B cell (primary cell): ENCODE data around the gene TPCN2. TPM values are rescaled to one million over a fixed set of nuclear protein-coding genes. Genes with fewer than 3 reads are reported as not detected.

Experiments
- ATAC-seq: fragments of 200-7000 bp; cut with Tn5 transposase; one replicate; pipeline ENCODE4 v1.10.0; 2021; ENCODE audit warnings: low read depth, mild to moderate bottlenecking, moderate number of reproducible peaks, moderate library complexity
- CTCF ChIA-PET: fragments of 350-600 bp; sonication (Branson Sonifier 250); formaldehyde crosslinking; loops from one replicate; lab custom pipeline; 2021; ENCODE audit warnings: antibody characterized with exemption, inconsistent platforms; lab: Charles Lee
- POLR2A ChIA-PET: fragments of 350-600 bp; sonication (Branson Sonifier 250); formaldehyde crosslinking; loops from one replicate; lab custom pipeline; 2021; ENCODE audit warnings: antibody characterized with exemption; lab: Charles Lee
- DNase-seq: peaks from one replicate; pipeline ENCODE4 v3.0.0; 2013
- H2AFZ ChIP-seq: 2 replicates; pipeline ENCODE4 v1.6.1; 2012; ENCODE audit warnings: mild to moderate bottlenecking, low read depth, low read length; ENCODE audit not compliant: insufficient read depth, poor library complexity, severe bottlenecking
- H3K27ac ChIP-seq, 2 donors: 1 replicate in 1 of 2; 2 replicates in 1 of 2; pipeline ENCODE4 v1.5.1; 2012 to 2013; ENCODE audit warnings: low read length in 2 of 2, mild to moderate bottlenecking in 2 of 2, moderate library complexity in 1 of 2
- H3K27me3 ChIP-seq, 4 experiments: fragments of 200-600 bp in 1 of 4; sonication (generic) in 1 of 4; replicated peaks in 1 of 4; 1 replicate in 2 of 4; 2 replicates in 2 of 4; pipeline versions ENCODE4 v1.6.1 to v1.7.0; 2013 to 2016; ENCODE audit warnings: low read length in 3 of 4, mild to moderate bottlenecking in 2 of 4, mixed read lengths in 1 of 4, moderate library complexity in 1 of 4; ENCODE audit not compliant: insufficient read depth in 4 of 4, control insufficient read depth in 3 of 4; ENCODE audit errors: control extremely low read depth in 1 of 4
- H3K36me3 ChIP-seq, 2 experiments: replicated peaks in 1 of 2; 1 replicate in 1 of 2; 2 replicates in 1 of 2; pipeline versions ENCODE4 v1.6.1 to v1.7.1; 2013; ENCODE audit warnings: low read length in 1 of 2; ENCODE audit not compliant: insufficient read depth in 2 of 2, control insufficient read depth in 1 of 2; ENCODE audit errors: control extremely low read depth in 1 of 2, extremely low read depth in 1 of 2
- H3K4me1 ChIP-seq, 2 donors: fragments of 200-600 bp in 1 of 2; sonication (generic) in 1 of 2; 1 replicate in 1 of 2; 2 replicates in 1 of 2; pipeline versions ENCODE4 v1.5.1 to v1.6.1; 2013 to 2017; ENCODE audit warnings: low read length in 2 of 2; ENCODE audit not compliant: control insufficient read depth in 2 of 2, insufficient read depth in 2 of 2
- H3K4me2 ChIP-seq: replicated peaks from 2 replicates; pipeline ENCODE3; 2012; ENCODE audit warnings: mild to moderate bottlenecking, low read depth, low read length; ENCODE audit not compliant: poor library complexity, severe bottlenecking
- H3K4me3 ChIP-seq, 5 experiments: fragments of 200-600 bp in 1 of 5; sonication (generic) in 1 of 5; 1 replicate in 3 of 5; 2 replicates in 2 of 5; pipeline versions ENCODE4 v1.5.1 to v1.7.0; 2011 to 2016; ENCODE audit warnings: low read length in 4 of 5, mild to moderate bottlenecking in 4 of 5, low read depth in 2 of 5, control low read depth in 1 of 5, moderate library complexity in 1 of 5; ENCODE audit not compliant: insufficient read depth in 1 of 5; ENCODE audit errors: control extremely low read depth in 1 of 5, extremely low read depth in 1 of 5
- H3K79me2 ChIP-seq: fragments of 200-600 bp; sonication (generic); one replicate; pipeline ENCODE4 v1.6.0; 2016; ENCODE audit warnings: low read length; ENCODE audit not compliant: control insufficient read depth, insufficient read depth
- H3K9ac ChIP-seq: fragments of 200-600 bp; sonication (generic); 2 replicates; pipeline ENCODE4 v1.6.1; 2017; ENCODE audit warnings: mild to moderate bottlenecking, low read length, moderate library complexity
- H3K9me3 ChIP-seq, 3 donors: one replicate each; pipeline versions ENCODE4 v1.6.1 to v1.7.1; 2013; ENCODE audit warnings: low read length in 2 of 3; ENCODE audit not compliant: control insufficient read depth in 2 of 3, insufficient read depth in 1 of 3; ENCODE audit errors: control extremely low read depth in 1 of 3
- H4K20me1 ChIP-seq: 2 replicates; pipeline ENCODE4 v1.6.0; 2012; ENCODE audit warnings: mild to moderate bottlenecking, low read length; ENCODE audit not compliant: insufficient read depth, control insufficient read depth, poor library complexity, severe bottlenecking
- H3K27ac Mint-ChIP-seq: one replicate; pipeline ENCODE4 v1.8.0; 2021; ENCODE audit warnings: mixed read lengths
- H3K27me3 Mint-ChIP-seq: one replicate; pipeline ENCODE4 v1.8.0; 2021; ENCODE audit warnings: mixed read lengths
- H3K4me1 Mint-ChIP-seq: one replicate; pipeline ENCODE4 v1.8.0; 2021; ENCODE audit warnings: mixed read lengths
- H3K4me3 Mint-ChIP-seq: one replicate; pipeline ENCODE4 v1.8.0; 2021; ENCODE audit warnings: mixed read lengths
- H3K9me3 Mint-ChIP-seq: one replicate; pipeline ENCODE4 v1.8.0; 2022; ENCODE audit warnings: mixed read lengths; ENCODE audit not compliant: insufficient read depth
- CTCF ChIP-seq: fragments of 200-600 bp; IDR thresholded peaks from one replicate; pipeline ENCODE4 v1.8.0; 2022; ENCODE audit warnings: antibody characterized with exemption, mild to moderate bottlenecking
- EZH2 ChIP-seq: IDR thresholded peaks from 2 replicates; pipeline ENCODE4 v1.6.1; 2012; ENCODE audit warnings: borderline replicate concordance, low read depth, mild to moderate bottlenecking, moderate library complexity, low read length; ENCODE audit not compliant: insufficient read depth, poor library complexity, severe bottlenecking
- WGBS: methylation state at CpG from one replicate; pipeline ENCODE4 v1.1.5; 2013; ENCODE audit warnings: missing lambda C conversion rate; ENCODE audit not compliant: insufficient coverage; 5-methylcytosine and 5-hydroxymethylcytosine counted together
- intact Hi-C: fragments of 100-400 bp; cut with micrococcal nuclease; formaldehyde crosslinking; loops from one replicate; pipeline ENCODE4 v1.10.0; 2022
- polyA plus RNA-seq: library from polyadenylated mRNA; depleted of rRNA; stranded (reverse); fragments of >200 nt; gene quantifications from 2 replicates; pipeline ENCODE4 v1.2.3, GENCODE V29; 2012
- total RNA-seq, 2 donors: library from RNA; stranded (reverse); fragments of 120-200 nt in 1 of 2; gene quantifications; 1 replicate in 1 of 2; 2 replicates in 1 of 2; pipeline versions ENCODE4 v1.2.3 to v1.2.4, GENCODE V29; 2013 to 2022

Gene TPCN2
- total and polyA plus RNA-seq, 2 donors (not counting 1 experiment from before 2014, with no cell fraction given) = 16.8 to 71.4 TPM

DNA sequence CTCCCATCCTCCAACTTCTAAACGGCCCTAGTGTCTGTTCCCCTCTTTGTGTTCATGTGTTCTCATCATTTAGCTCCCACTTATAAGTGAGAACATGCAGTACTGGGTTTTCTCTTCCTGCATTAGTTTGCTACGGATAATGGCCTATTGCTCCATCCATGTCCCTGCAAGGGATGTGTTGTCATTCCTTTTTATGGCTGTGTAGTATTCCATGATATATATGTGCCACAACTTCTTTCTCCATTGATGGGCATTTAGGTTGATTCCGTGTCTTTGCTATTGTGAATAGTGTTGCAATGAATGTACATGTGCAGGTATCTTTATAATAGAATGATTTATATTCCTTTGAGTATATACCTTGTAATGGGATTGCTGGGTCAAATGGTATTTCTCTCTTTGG lies 101.4 kb downstream of the TPCN2 start:
- Histone ChIP-seq H3K4me1 (no peaks in the 10 kb centered on the region), H3K27me3 (no peaks in the 10 kb centered on the region), H3K36me3 (no peaks in the 10 kb centered on the region), H3K27ac (no peak overlapping the region), H4K20me1 (no peaks in the 10 kb centered on the region), H2AFZ (no peak overlapping the region), H3K9me3 (peaks cover 1 to 28% (median 16%) of the 10 kb centered on the region in 3 donors), H3K79me2 (no peaks in the 10 kb centered on the region), H3K9ac (no peak overlapping the region), H3K4me2 (no peak overlapping the region), H3K4me3 (no peak overlapping the region)
- no peak overlapping the region for H3K4me3 Mint-ChIP-seq
- H3K27me3 Mint-ChIP-seq = peaks cover 7% of the 10 kb centered on the region
- intact Hi-C loops = no loop called here
- ATAC-seq (no peak), DNase-seq (no peak)
- no peaks in the 10 kb centered on the region for H3K4me1 Mint-ChIP-seq
- ChIA-PET CTCF (no interaction called here), POLR2A (no interaction called here)
- WGBS = no CpG with 5 or more reads among the region's 3 CpGs
- H3K9me3 Mint-ChIP-seq = peaks cover 15% of the 10 kb centered on the region
- no peak for TF ChIP-seq CTCF
- no peak for TF ChIP-seq EZH2
- no peak overlapping the region for H3K27ac Mint-ChIP-seq

DNA sequence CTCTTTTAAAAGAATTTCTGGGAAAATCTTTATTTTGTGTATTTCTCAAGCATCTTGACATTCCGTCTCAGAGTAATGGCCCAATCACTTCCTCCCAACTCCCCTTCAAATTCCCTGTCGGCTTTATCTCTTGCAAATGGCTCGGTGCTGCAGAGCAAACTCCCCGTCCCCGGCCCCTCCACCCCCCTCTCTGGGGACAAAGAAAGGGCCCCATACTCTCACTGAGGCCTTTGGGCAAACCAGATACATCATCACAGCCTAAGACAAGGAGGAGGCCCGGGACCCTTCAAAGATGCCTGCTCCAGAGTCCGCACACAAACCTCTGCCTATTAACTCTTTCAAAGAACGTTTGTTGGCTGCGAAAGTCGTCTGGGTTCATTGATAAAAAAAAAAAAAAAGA lies 103.1 kb downstream of the TPCN2 start:
- ATAC-seq = no peak
- CTCF ChIA-PET = no interaction called here
- DNase-seq = no peak
- H3K4me3 Mint-ChIP-seq = no peak overlapping the region
- Histone ChIP-seq H3K79me2 (no peaks in the 10 kb centered on the region), H3K27ac (no peak overlapping the region), H3K27me3 (peaks cover 0 to 3% (median 0%) of the 10 kb centered on the region in 4 experiments), H2AFZ (no peak overlapping the region), H3K9ac (no peak overlapping the region), H3K4me1 (peaks cover 0 to 3% of the 10 kb centered on the region in 2 donors), H3K4me3 (no peak overlapping the region), H4K20me1 (no peaks in the 10 kb centered on the region), H3K36me3 (no peaks in the 10 kb centered on the region), H3K9me3 (peaks cover 1 to 24% (median 2%) of the 10 kb centered on the region in 3 donors), H3K4me2 (no peak overlapping the region)
- H3K4me1 Mint-ChIP-seq = peaks cover 10% of the 10 kb centered on the region
- peaks cover 7% of the 10 kb centered on the region for H3K9me3 Mint-ChIP-seq
- peaks cover 11% of the 10 kb centered on the region for H3K27me3 Mint-ChIP-seq
- POLR2A ChIA-PET = no interaction called here
- WGBS = 91% methylated on average over 7 of the region's 10 CpGs
- intact Hi-C loops = no loop called here
- H3K27ac Mint-ChIP-seq = no peak overlapping the region
- TF ChIP-seq EZH2 = no peak
- no peak for TF ChIP-seq CTCF
